NCI-H2107 (cell line): ENCODE measurements around the gene SMC1A.
"Not testable (repeated sequence)": the region's sequence is repeated elsewhere in the genome, so short reads cannot be mapped to it uniquely, and the experiment has no call there.

Experiments used
- DNase-seq: peaks from one replicate; lab custom pipeline; 2025; lab: John Stamatoyannopoulos, UW

The SMC1A gene

GRCh38 chrX:53422086-53422860, at the start of gene SMC1A:
Gene SMC1A (minus strand): TSS chrX:53422654. CDS start chrX:53422600, 54 bp downstream.
- DNase-seq = peak; percentile 98

DNA sequence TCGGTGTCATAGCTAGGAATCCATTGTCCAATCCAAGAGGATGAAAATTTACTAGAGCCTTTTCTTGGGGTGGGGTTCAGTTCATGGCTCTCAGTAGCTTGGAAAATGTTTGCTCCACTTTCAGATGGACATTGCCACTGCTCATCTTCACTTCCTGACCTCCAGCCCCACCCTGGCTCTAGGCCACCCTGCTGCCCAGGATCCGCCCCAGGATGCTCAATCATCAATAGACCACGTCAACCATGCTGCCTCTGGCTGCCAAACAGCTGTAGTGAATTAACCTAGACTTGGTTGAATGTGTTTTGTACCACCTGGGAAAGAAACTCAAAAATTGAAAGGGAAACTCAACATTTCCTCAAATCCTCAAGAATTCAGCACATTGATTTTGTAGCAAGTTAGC, 48.9 kb upstream of the SMC1A start:
- DNase-seq = no peak

- DNase-seq = not testable (repeated sequence)
Observed at GRCh38 chrX:53468659-53469058, 46.2 kb upstream of the SMC1A start.

DNA sequence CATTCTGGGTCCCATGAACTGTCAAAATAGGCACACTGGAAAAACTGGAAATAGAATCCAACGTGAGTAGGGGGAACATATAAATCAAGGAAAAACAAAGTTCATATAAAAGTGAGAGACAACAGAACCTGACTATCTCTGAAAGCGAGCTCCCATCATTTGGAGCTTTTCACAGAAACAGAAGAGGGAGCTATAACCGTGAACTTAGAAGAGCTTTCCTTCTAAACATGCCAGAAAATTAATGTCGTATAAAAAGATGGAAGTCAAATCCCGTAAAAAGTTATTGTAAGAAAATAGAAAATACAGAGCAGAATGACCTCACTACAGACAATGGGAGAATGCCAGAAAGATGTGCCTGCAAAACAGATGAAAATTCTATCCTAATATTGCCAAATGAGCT, 35.6 kb upstream of the SMC1A start:
- DNase-seq = no peak

GRCh38 chrX:53456254-53456653, 33.8 kb upstream of the SMC1A start:
- no peak for DNase-seq

GRCh38 chrX:53452812-53453211, 30.4 kb upstream of the SMC1A start:
- no peak for DNase-seq

GRCh38 chrX:53449632-53450031, 27.2 kb upstream of the SMC1A start:
- no peak for DNase-seq

DNA sequence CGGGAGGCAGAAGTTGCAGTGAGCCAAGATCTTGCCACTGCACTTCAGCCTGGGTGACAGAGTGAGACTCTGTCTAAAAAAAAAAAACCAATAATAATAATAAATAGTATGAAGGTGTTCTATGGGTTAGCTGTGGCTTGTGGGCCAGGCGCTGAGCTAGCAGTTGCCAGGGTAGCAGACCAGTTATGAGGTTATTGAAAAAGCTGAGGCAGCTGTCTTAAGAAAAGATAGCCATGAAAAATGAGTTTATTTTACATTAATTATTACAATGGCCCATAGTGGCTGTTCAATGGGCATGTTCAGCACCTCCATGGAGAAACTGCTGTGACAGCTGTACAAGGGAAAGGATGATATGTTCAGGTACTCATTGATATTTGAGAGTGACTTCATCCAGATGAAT, 25.0 kb upstream of the SMC1A start:
- no peak for DNase-seq

DNA sequence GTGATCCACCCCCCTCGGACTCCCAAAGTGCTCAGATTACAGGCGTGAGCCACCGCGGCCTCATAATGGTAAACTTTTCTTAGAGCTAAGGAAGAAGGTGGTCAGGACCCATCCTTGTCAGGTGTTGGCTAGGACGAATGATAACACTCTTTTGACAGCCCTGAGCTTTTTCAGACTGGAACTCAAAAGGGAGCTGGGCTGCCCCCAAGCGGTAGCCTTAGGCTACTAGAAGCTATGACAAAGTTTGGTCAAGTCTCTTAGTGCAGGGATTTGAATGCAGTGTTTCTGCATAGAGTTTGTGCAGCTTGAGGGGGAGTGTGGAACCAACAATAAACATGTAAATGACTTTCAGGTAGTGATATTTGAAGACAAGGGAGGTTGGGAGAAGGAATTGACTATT, 23.5 kb upstream of the SMC1A start:
- no peak for DNase-seq

GRCh38 chrX:53442322-53442631, 19.8 kb upstream of the SMC1A start:
- no peak for DNase-seq

DNA sequence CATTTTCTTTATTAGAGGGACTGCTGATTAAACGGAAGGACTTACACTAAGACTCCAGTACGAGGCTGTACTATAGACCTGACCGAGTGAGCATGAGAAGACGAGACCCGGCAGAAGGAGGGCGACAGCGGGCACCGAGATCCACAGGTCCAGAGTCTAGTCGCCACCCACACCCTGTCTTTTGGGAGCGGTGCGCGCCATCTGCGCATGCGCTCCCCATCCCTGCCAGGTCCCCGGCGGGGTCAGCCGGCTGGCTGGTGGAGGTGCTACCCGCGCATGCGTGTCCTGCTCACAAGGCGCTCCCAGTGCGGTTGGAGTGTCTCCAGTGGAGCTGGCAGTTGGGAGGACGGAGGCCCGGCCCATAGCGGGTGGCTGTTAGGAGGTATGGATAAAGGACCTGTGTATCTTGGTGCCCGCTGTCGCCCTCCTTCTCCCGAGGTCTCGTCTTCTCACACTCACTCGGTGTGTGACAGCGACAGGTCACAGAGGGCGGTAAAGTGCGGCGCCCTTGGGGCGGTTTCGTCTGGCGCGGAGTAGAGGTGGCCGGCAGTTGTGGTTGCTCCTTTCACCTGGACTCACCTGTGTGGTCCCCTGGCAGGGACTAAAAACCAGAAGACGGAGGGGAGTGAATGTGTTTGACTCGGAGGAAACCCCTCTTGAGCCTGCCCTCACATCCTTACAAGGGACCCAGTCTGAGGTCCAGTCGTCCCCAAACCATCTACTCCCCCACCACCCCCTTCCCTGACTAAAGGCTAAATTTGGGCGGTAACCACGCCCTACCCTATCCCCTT, 19.3 kb upstream of the SMC1A start:
- DNase-seq = peak; percentile 69

DNA sequence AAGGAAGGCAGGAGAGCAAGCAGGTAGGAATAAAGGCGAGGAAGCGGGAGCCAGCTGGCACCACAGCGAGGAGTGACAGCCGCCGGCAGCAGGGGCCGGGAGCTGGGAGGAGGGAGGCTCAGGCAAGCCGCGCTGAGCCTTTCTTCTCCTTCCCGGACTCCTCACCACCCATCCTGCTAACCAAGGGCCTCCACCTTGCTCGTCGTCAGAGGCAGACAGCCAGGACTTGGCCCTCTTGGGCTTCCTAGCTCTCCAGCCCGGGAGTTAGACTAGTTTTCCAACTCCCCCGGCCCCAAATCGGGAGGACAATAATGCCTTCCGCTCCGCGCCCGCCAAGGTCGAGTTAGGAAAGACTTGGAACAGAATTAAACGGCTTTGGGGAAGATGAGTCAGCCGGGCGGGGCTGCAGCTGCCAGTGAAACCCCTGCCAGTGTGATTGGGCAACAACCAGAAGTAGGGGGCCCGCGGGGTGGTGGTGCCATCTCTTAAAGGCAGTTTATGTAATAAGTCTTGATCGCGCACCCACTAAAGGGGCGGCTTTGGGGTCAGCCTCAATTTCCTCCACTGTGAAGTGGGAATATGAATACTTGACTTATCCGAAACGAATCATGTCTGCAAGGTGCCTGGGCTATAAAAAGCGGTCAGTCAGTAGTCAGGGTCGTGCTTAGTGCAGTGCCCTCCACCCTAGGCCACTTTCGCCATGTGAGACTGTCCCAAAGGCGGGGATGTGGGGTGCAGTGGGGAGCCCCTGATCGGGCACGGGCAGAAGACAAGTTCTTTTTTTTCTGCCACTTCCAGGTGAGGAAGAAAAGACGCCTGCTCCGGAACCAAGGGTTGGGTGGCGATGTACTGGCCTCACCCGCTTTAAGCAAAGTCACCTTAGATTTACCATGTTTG, 18.4 kb upstream of the SMC1A start:
- DNase-seq = no peak

- peak; percentile 17 for DNase-seq
Observed at GRCh38 chrX:53440101-53440500, 17.6 kb upstream of the SMC1A start.

- DNase-seq = no peak
Observed at GRCh38 chrX:53438832-53439230, 16.4 kb upstream of the SMC1A start.

DNA sequence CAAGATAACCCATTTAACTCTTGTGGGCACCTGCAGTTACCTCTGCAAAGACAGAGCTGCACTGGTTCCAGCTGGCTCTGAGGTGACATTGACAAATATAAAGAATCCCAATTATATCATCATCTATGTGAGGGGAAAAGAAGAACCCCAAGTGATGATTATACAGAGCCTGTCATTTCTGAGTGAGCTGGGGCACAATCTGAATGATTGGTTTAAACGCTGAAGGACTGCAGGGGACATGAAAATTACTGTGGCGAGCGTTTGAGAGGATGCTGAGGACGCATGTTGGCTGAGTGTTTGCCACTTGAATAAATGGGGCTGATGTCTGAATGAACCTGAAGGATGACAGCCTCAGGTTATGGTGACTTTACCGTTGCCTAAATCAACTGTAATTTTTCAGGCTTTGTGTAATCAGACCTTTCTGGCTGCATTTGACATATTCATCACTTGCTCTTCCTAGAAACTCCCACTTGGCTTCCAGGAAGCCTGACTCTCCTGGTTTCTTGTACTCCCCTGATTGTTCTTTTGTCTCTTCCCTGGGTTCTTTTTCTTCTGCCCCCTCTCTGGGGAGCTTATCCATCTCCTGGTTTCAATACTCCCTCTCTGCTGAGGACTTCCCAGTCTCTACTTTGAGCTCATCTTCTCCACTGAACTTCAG, 15.8 kb upstream of the SMC1A start:
- no peak for DNase-seq

DNA sequence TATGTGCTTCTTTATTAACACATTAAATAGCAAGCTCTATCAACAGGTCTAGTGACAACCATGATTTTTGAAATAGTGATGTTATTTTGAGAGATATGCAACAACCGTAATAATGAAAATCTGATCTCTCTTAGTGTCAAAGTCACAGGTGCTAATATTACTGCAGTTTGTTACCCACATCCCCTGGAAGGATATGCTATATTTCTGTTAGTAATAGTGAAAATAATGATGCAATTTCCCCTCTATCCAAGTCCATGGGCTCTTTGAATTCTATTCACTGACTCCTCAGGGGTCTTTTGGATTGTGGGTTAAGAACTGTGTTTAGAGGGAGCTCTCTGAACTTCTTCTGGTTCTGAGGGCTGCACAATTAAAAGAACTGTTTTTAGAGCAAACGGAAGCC, 14.8 kb upstream of the SMC1A start:
- no peak for DNase-seq

DNA sequence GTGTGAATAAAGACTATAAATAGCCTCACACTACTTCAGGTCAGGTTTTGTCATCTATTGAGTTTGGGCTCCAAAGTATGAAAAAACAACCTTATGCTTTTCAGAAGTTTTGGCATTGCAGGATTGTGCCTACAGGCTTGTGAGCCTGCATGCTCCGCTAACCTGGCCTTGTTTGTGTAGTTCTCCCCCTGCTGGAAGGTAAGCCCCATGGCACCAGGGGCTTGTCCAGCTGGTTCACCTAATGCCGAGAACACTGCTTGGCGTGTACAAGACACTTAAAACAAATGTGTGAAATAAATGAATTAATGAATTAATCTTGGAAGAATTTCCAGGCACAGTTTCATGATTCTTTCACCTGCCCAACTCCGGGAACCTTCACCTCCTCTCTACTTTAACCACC, 13.5 kb upstream of the SMC1A start:
- DNase-seq = peak; percentile 39

DNA sequence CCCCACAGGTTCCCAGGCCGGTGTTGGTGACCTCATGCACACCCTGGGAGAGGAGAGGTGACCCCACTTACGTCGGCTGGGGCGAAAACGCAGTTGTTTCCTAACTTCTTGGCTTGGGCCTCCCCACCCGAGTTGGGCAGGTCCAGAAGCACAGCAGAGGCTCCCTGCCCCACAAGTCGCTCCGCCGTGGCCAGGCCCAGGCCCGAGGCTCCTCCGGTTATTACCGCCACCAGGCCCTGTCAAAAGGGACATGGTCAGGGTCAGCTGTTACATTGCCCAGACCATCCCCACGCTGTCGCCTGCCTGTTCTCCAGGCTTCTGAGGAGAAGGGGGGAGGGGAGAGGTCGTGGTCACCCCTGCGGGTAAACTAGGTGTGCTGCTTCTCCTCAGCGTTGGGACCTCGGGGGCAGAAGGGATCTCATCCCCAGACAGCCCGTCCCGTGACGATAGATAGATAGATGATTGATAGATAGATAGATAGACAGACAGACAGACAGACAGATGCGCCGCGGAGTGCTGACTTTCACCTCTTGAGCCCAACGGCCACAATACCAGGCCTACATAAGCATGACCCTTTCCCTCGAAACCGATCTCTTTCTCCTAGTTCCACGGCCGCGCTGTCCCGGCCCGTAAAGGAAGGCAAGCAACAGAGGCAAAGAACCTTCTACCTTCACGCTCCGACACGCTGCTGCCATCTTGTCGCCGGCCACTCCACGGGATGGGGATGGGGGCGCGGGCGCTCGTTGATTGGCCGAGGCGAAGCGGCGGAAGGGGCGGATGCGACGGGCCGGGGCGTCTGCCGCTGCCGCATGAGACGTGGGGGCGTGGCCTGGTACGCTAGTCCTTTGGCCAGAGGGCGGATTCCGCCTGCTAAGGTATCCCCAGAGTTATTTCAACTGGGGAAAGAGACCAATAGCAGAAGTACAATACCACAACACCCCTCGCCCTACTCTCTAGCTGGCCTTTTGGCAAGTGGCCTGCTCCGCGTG, 11.5 kb upstream of the SMC1A start, which contains the start of gene HSD17B10:
TSS of gene HSD17B10 (minus strand) at position 720 of the 989 bp plus-strand sequence. CDS start at position 695, 25 bp downstream.
- peak; percentile 87 for DNase-seq

- DNase-seq = no peak
Observed at GRCh38 chrX:53430231-53430630, 7.8 kb upstream of the SMC1A start.

DNA sequence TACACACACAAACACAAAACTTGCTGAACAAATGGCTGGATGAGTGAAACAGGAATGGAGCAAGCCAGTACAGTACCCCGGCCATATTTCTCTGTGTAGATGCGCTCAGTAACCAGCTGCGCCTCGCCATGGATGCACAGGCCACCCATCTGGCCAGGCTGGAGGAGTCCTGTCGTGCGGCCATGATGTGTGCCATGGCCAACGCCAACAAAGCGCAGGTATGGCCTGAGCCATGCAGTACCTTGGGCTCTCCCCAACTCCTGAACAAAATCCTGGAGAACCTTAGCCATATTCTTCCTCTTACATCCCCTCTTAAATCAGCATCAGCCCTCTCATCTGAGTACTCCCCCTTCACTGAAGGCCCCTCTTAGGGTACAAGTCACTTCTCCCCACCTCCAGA, 7.3 kb upstream of the SMC1A start:
- DNase-seq = no peak

DNA sequence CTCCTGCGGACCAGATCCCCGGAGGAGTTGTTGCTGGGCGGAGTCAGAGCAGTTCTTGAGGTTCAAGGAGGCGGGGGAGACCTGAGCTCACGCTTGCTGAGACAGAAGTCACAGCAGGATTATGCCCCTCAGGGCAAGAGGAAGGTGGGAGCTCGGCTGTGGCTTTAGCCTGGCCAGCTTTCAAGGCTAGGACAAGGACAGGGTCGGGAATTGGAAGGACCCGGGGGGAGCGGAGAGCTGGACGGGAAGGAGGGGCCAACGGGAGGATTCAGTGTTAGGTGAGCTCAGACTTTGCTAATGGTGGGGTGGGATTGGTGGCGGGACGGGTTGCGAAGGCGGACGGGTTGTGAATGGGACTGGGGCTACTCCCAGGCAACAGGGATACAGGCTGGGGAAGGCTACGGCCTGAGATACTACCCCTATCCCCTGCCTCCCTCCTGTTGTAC, 430 bp upstream of the SMC1A start, which contains the start of gene RIBC1:
TSS of gene RIBC1 (plus strand) at position 13 of the 446 bp plus-strand sequence. CDS start 3,404 bp downstream, outside the sequence.
- DNase-seq = no peak
